Natural killer cell (primary cell): ENCODE results near the gene ATXN1. TPM values are rescaled to one million over a fixed set of nuclear protein-coding genes. Genes with fewer than 3 reads are reported as not detected.

ENCODE experiments used
- ATAC-seq, 3 donors: fragments of 150-1000 bp in 2 of 3; fragments of 200-7000 bp in 1 of 3; cut with Tn5 transposase; 1 replicate in 1 of 3; 2 replicates in 2 of 3; pipeline ENCODE4 v1.10.0; 2021; ENCODE audit warnings: mild to moderate bottlenecking in 2 of 3, moderate library complexity in 2 of 3
- DNase-seq, 2 donors: peaks; one replicate each; pipeline versions ENCODE4 v3.0.0 to v3.0.0-alpha.2; 2013 to 2021; ENCODE audit warnings: mixed read lengths in 1 of 2
- H3K27ac ChIP-seq: one replicate; pipeline ENCODE4 v1.5.1; 2013; ENCODE audit warnings: mild to moderate bottlenecking, low read length
- H3K27me3 ChIP-seq: one replicate; pipeline ENCODE4 v1.6.1; 2013; ENCODE audit warnings: low read length; ENCODE audit not compliant: control insufficient read depth, insufficient read depth
- H3K36me3 ChIP-seq: one replicate; pipeline ENCODE4 v1.6.1; 2013; ENCODE audit warnings: low read length; ENCODE audit not compliant: control insufficient read depth, insufficient read depth
- H3K4me1 ChIP-seq: one replicate; pipeline ENCODE4 v1.6.1; 2013; ENCODE audit warnings: low read length; ENCODE audit not compliant: control insufficient read depth, insufficient read depth
- H3K4me3 ChIP-seq: one replicate; pipeline ENCODE4 v1.5.1; 2013; ENCODE audit warnings: low read length
- H3K9me3 ChIP-seq: one replicate; pipeline ENCODE4 v1.6.1; 2013; ENCODE audit warnings: low read length; ENCODE audit not compliant: control insufficient read depth, insufficient read depth
- H3K27ac Mint-ChIP-seq, 2 donors: one replicate each; pipeline ENCODE4 v1.8.0; 2022; ENCODE audit warnings: mild to moderate bottlenecking in 2 of 2, mixed read lengths in 2 of 2, moderate library complexity in 1 of 2
- H3K27me3 Mint-ChIP-seq, 2 donors: one replicate each; pipeline ENCODE4 v1.8.0; 2022; ENCODE audit warnings: low read depth in 2 of 2, mixed read lengths in 2 of 2
- H3K36me3 Mint-ChIP-seq: one replicate; pipeline ENCODE4 v1.8.0; 2022; ENCODE audit warnings: mixed read lengths
- H3K4me1 Mint-ChIP-seq, 2 donors: one replicate each; pipeline ENCODE4 v1.8.0; 2022; ENCODE audit warnings: mixed read lengths in 2 of 2
- H3K4me3 Mint-ChIP-seq: one replicate; pipeline ENCODE4 v1.8.0; 2022; ENCODE audit warnings: mild to moderate bottlenecking, moderate library complexity, mixed read lengths
- H3K9me3 Mint-ChIP-seq, 2 donors: one replicate each; pipeline ENCODE4 v1.8.0; 2022; ENCODE audit warnings: mixed read lengths in 2 of 2
- WGBS: methylation state at CpG from one replicate; pipeline ENCODE4 v1.1.7; 2013; ENCODE audit warnings: missing lambda C conversion rate; ENCODE audit not compliant: insufficient coverage; 5-methylcytosine and 5-hydroxymethylcytosine counted together
- intact Hi-C: fragments of 100-400 bp; cut with micrococcal nuclease; formaldehyde crosslinking; loops from one replicate; pipeline ENCODE4 v1.14.2; 2022
- total RNA-seq, 4 donors: library from RNA; stranded (reverse); fragments of 120-200 nt in 1 of 4; gene quantifications; one replicate each; pipeline versions ENCODE4 v1.2.3 to v1.2.4, GENCODE V29; 2013 to 2022
- TF ChIP-seq, protein P1 (sequence below): fragments of 200-600 bp; IDR thresholded peaks from one replicate; pipeline ENCODE4 v1.8.0; 2022; ENCODE audit warnings: antibody characterized with exemption

The ATXN1 gene
- total RNA-seq, 3 donors from 2014 or later (not counting 1 experiment from before 2014, with no cell fraction given): 90.4 to 120 (median 97.9) TPM

DNA sequence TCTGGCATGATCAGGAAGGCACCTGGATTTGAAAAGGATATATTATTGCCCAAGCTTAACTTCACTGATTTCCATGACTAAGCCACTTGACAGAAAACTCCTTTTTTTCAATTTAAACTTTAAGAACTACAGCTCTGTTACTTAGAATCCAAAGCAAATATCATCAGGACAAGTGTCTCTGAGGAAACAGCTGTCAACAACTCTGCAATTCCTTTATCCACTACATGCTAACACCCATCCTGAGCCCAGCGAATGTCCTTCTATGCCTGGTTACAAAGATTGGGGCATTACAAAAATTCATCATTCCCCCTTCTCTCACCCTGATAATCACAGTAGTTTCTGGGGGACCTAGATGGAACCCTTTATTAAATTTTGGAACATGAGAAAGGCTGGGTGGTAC, 386.1 kb downstream of the ATXN1 start:
- no peaks in the 10 kb centered on the region for H3K4me1 ChIP-seq
- Mint-ChIP-seq H3K4me1 (peaks cover 6 to 23% of the 10 kb centered on the region in 2 donors), H3K36me3 (no peaks in the 10 kb centered on the region), H3K27ac (no peak overlapping the region), H3K27me3 (no peaks in the 10 kb centered on the region), H3K9me3 (no peaks in the 10 kb centered on the region), H3K4me3 (no peak overlapping the region)
- H3K27me3 ChIP-seq: no peaks in the 10 kb centered on the region
- DNase-seq (no peak), ATAC-seq (no peak)
- 100% methylated on average over 1 of the region's 1 CpG for WGBS
- no peak overlapping the region for H3K27ac ChIP-seq
- no peaks in the 10 kb centered on the region for H3K36me3 ChIP-seq
- TF ChIP-seq, protein P1, sequence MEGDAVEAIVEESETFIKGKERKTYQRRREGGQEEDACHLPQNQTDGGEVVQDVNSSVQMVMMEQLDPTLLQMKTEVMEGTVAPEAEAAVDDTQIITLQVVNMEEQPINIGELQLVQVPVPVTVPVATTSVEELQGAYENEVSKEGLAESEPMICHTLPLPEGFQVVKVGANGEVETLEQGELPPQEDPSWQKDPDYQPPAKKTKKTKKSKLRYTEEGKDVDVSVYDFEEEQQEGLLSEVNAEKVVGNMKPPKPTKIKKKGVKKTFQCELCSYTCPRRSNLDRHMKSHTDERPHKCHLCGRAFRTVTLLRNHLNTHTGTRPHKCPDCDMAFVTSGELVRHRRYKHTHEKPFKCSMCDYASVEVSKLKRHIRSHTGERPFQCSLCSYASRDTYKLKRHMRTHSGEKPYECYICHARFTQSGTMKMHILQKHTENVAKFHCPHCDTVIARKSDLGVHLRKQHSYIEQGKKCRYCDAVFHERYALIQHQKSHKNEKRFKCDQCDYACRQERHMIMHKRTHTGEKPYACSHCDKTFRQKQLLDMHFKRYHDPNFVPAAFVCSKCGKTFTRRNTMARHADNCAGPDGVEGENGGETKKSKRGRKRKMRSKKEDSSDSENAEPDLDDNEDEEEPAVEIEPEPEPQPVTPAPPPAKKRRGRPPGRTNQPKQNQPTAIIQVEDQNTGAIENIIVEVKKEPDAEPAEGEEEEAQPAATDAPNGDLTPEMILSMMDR: no peak
- H3K9me3 ChIP-seq: no peaks in the 10 kb centered on the region
- intact Hi-C loops: no loop called here
- H3K4me3 ChIP-seq: no peak overlapping the region

DNA sequence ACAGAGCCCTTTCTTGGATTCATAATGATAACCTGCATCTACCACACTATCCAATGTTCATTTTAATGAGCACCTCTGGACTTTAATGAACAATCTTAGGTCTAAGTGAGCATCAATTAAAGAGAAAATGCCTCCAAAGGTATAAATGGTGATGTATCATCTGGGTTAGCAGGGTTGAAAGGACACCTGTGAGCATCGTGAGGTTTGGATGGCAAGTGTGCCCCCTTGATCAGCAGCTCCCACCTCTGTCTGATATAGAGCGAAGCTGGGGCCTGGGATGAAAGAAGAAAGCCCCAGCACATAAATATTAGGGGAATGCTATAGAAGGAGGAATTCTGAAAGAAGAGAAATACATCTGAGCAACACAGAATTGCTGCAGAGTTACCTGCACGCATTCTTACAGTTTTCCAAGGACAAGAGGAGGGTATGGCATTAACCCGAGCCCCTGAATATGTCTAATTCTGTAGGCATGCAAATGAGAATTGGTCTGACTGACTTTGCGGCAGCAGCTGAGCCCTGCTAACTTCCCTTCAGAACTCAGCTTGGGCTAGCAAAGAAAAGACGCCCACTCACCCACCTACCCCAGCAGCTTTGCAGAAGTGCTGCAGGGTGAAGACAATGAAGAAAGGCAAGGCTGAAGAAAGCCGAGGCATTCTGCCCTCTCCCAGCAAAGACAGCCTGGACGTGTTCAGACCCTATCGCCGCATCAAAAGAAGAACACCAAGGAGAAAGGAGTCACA, 386.6 kb downstream of the ATXN1 start:
- no peak overlapping the region for H3K27ac ChIP-seq
- no peak for ATAC-seq
- Mint-ChIP-seq H3K4me1 (peaks cover 6 to 23% of the 10 kb centered on the region in 2 donors), H3K9me3 (no peaks in the 10 kb centered on the region), H3K27ac (no peak overlapping the region), H3K27me3 (no peaks in the 10 kb centered on the region), H3K4me3 (no peak overlapping the region), H3K36me3 (no peaks in the 10 kb centered on the region)
- no peaks in the 10 kb centered on the region for H3K4me1 ChIP-seq
- intact Hi-C loops: no loop called here
- no peak overlapping the region for H3K4me3 ChIP-seq
- DNase-seq: no peak
- no peaks in the 10 kb centered on the region for H3K9me3 ChIP-seq
- TF ChIP-seq, protein P1: no peak
- WGBS: 68% methylated on average over 10 of the region's 10 CpGs
- no peaks in the 10 kb centered on the region for H3K27me3 ChIP-seq
- H3K36me3 ChIP-seq: no peaks in the 10 kb centered on the region

DNA sequence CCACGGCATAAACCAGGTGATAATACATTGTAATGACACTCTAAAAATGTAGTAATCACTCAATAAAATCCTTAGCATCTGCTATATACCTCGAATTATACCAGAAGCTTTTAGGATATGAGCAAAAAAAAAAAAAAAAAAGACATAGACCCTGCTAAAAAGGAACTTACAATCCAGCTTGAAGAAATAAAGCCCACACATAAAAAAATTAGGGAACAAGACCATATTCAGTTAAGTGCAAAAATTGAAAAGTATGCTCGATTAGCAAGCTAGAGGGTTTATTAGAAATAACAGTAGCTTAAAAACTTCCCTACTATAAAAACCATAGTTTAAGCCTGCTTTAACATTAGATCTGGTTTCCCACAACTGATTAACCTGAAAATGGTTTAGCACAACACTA, 387.2 kb downstream of the ATXN1 start:
- H3K4me1 Mint-ChIP-seq: peaks cover 6 to 26% of the 10 kb centered on the region in 2 donors
- no peaks in the 10 kb centered on the region for H3K36me3 Mint-ChIP-seq
- Histone ChIP-seq H3K27me3 (no peaks in the 10 kb centered on the region), H3K27ac (no peak overlapping the region), H3K36me3 (no peaks in the 10 kb centered on the region), H3K4me3 (no peak overlapping the region), H3K4me1 (no peaks in the 10 kb centered on the region), H3K9me3 (no peaks in the 10 kb centered on the region)
- TF ChIP-seq, protein P1: no peak
- no CpG with 5 or more reads among the region's 3 CpGs for WGBS
- H3K27me3 Mint-ChIP-seq: no peaks in the 10 kb centered on the region
- ATAC-seq (no peak), DNase-seq (no peak)
- H3K27ac Mint-ChIP-seq: no peak overlapping the region
- intact Hi-C loops: no loop called here
- H3K9me3 Mint-ChIP-seq: no peaks in the 10 kb centered on the region
- no peak overlapping the region for H3K4me3 Mint-ChIP-seq
